Measurements from ENCODE around the gene PAQR5.

DNA sequence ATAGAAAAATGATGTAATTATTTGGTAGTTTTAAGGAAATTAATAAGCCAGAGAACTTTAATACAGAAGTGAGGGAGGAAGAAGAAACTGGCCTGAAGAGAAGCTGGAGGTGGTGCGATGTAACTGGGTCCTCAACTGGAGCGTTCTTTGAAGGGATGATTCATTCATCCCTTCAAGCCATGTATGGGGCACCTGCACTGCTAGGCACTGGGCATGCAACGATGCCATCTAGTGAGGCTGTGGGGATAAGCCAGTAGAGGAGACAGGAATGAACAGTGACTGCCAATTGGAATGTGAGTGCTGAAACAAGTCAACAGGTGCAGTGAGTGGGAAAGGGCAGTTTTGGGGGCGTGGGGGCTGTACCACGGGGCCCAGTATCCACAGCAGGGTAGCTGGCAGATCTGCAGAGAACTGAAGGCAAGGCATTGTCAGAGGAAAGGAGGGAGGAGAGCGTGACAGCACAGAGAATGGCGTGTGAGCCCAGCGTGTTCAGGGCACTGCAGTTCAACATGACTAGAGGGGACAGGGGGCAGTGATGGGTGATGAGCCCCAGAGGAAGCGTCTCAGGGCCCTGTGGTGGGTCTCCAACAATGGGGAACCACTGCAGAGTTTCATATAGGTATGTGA, 111.6 kb downstream of the PAQR5 start:
- TF ChIP-seq, protein P1, sequence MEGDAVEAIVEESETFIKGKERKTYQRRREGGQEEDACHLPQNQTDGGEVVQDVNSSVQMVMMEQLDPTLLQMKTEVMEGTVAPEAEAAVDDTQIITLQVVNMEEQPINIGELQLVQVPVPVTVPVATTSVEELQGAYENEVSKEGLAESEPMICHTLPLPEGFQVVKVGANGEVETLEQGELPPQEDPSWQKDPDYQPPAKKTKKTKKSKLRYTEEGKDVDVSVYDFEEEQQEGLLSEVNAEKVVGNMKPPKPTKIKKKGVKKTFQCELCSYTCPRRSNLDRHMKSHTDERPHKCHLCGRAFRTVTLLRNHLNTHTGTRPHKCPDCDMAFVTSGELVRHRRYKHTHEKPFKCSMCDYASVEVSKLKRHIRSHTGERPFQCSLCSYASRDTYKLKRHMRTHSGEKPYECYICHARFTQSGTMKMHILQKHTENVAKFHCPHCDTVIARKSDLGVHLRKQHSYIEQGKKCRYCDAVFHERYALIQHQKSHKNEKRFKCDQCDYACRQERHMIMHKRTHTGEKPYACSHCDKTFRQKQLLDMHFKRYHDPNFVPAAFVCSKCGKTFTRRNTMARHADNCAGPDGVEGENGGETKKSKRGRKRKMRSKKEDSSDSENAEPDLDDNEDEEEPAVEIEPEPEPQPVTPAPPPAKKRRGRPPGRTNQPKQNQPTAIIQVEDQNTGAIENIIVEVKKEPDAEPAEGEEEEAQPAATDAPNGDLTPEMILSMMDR (conservative IDR thresholded peaks at IDR 0.05), result peak; percentile 56; the same call in 1 of the 2 replicates
- TF ChIP-seq EZH2 (IDR thresholded peaks at IDR 0.05; ENCODE audit: low read depth), result no peak
